IMR-90 (cell line): Measurements from ENCODE around the gene SGPL1. TPM values are rescaled to one million over a fixed set of nuclear protein-coding genes. Genes with fewer than 3 reads are reported as not detected.

ENCODE experiments used
- ATAC-seq: fragments of 200-7000 bp; cut with Tn5 transposase; 2 replicates; pipeline ENCODE4 v1.9.1; 2020; ENCODE audit warnings: low read depth, mild to moderate bottlenecking, moderate library complexity
- BruUV-seq: library from RNA; stranded (reverse); fragments of 400-500 nt; replicated peaks from 2 replicates; lab custom pipeline; 2021; lab: Mats Ljungman, UMichigan
- CTCF ChIA-PET: fragments of 300-600 bp; formaldehyde crosslinking; extraction: SDS; loops from one replicate; lab custom pipeline; 2021; ENCODE audit warnings: antibody characterized with exemption; lab: Yijun Ruan, JAX
- POLR2A ChIA-PET: fragments of 300-600 bp; sonication (Branson Sonifier 250); formaldehyde crosslinking; loops from one replicate; lab custom pipeline; 2022; ENCODE audit warnings: antibody characterized with exemption; ENCODE audit not compliant: unreplicated experiment; lab: Charles Lee
- DNase-seq: peaks from one replicate; pipeline ENCODE4 v3.0.0; 2013
- H2AFZ ChIP-seq: replicated peaks from 2 replicates; pipeline ENCODE3; 2013; ENCODE audit warnings: low read length, mild to moderate bottlenecking; ENCODE audit not compliant: poor library complexity
- H2AK5ac ChIP-seq: 2 replicates; pipeline ENCODE4 v1.6.1; 2013; ENCODE audit warnings: low read depth, low read length, inconsistent platforms
- H2AK9ac ChIP-seq: replicated peaks from 2 replicates; pipeline ENCODE3; 2013; ENCODE audit warnings: mild to moderate bottlenecking, low read depth, low read length, moderate library complexity; ENCODE audit not compliant: poor library complexity
- H2BK120ac ChIP-seq: 2 replicates; pipeline ENCODE4 v1.6.1; 2013; ENCODE audit warnings: low read depth, low read length, inconsistent platforms
- H2BK15ac ChIP-seq: 3 replicates; pipeline ENCODE4 v1.6.1; 2013; ENCODE audit warnings: low read depth, low read length, inconsistent platforms
- H2BK20ac ChIP-seq: 2 replicates; pipeline ENCODE4 v1.6.1; 2013; ENCODE audit warnings: low read depth, mild to moderate bottlenecking, inconsistent platforms, low read length, moderate library complexity
- H2BK5ac ChIP-seq: 2 replicates; pipeline ENCODE4 v1.6.1; 2013; ENCODE audit warnings: mild to moderate bottlenecking, low read depth, low read length, inconsistent platforms; ENCODE audit not compliant: poor library complexity, severe bottlenecking
- H3K14ac ChIP-seq: replicated peaks from 2 replicates; pipeline ENCODE4 v1.6.1; 2013; ENCODE audit warnings: low read depth, low read length, inconsistent platforms
- H3K18ac ChIP-seq: 2 replicates; pipeline ENCODE4 v1.6.1; 2013; ENCODE audit warnings: low read depth, low read length, control low read depth
- H3K23ac ChIP-seq: 2 replicates; pipeline ENCODE4 v1.6.1; 2013; ENCODE audit warnings: low read depth, low read length, inconsistent platforms
- H3K27ac ChIP-seq: 2 replicates; pipeline ENCODE4 v1.5.1; 2013; ENCODE audit warnings: mild to moderate bottlenecking, control low read depth, low read length; ENCODE audit not compliant: insufficient read depth
- H3K27me3 ChIP-seq: 2 replicates; pipeline ENCODE4 v1.6.1; 2013; ENCODE audit warnings: low read length; ENCODE audit not compliant: control insufficient read depth, insufficient read depth
- H3K36me3 ChIP-seq: 2 replicates; pipeline ENCODE4 v1.6.1; 2013; ENCODE audit warnings: low read length, mixed read lengths; ENCODE audit not compliant: control insufficient read depth, insufficient read depth
- H3K4ac ChIP-seq: 2 replicates; pipeline ENCODE4 v1.6.1; 2013; ENCODE audit warnings: low read depth, low read length, inconsistent platforms
- H3K4me1 ChIP-seq: 2 replicates; pipeline ENCODE4 v1.6.1; 2013; ENCODE audit warnings: low read length, mixed read lengths; ENCODE audit not compliant: control insufficient read depth, insufficient read depth
- H3K4me2 ChIP-seq: 2 replicates; pipeline ENCODE4 v1.6.1; 2013; ENCODE audit warnings: low read depth, mild to moderate bottlenecking, control low read depth, low read length, moderate library complexity
- H3K4me3 ChIP-seq: 2 replicates; pipeline ENCODE4 v1.5.1; 2013; ENCODE audit warnings: low read depth, mild to moderate bottlenecking, control low read depth, low read length, moderate library complexity; ENCODE audit not compliant: insufficient read depth
- H3K56ac ChIP-seq: 2 replicates; pipeline ENCODE4 v1.6.1; 2013; ENCODE audit warnings: low read length, inconsistent platforms; ENCODE audit not compliant: insufficient read depth; ENCODE audit errors: extremely low read depth
- H3K79me1 ChIP-seq, 2 experiments: 2 replicates each; pipeline ENCODE4 v1.6.1; 2013; ENCODE audit warnings: low read length in 2 of 2, inconsistent platforms in 1 of 2, low read depth in 1 of 2
- H3K9ac ChIP-seq: 2 replicates; pipeline ENCODE4 v1.6.1; 2013; ENCODE audit warnings: low read depth, low read length, control low read depth
- H3K9me1 ChIP-seq: 2 replicates; pipeline ENCODE4 v1.6.1; 2013; ENCODE audit warnings: low read length, inconsistent platforms; ENCODE audit not compliant: insufficient read depth
- H3K9me3 ChIP-seq: 2 replicates; pipeline ENCODE4 v1.6.1; 2013; ENCODE audit warnings: low read length; ENCODE audit not compliant: control insufficient read depth, insufficient read depth
- H4K20me1 ChIP-seq: 2 replicates; pipeline ENCODE4 v1.6.1; 2013; ENCODE audit warnings: low read length, inconsistent platforms; ENCODE audit not compliant: insufficient read depth
- H4K5ac ChIP-seq: 2 replicates; pipeline ENCODE4 v1.6.1; 2013; ENCODE audit warnings: mild to moderate bottlenecking, low read depth, low read length, control low read depth
- H4K8ac ChIP-seq, 2 experiments: 2 replicates each; pipeline ENCODE4 v1.6.1; 2013; ENCODE audit warnings: low read depth in 2 of 2, low read length in 2 of 2, control low read depth in 1 of 2, inconsistent platforms in 1 of 2
- H4K91ac ChIP-seq: 2 replicates; pipeline ENCODE4 v1.6.1; 2013; ENCODE audit warnings: low read depth, low read length, inconsistent platforms; ENCODE audit not compliant: insufficient read depth
- BHLHE40 ChIP-seq: fragments of 150-350 bp; IDR thresholded peaks from 2 replicates; pipeline ENCODE4 v1.6.1; 2016; ENCODE audit warnings: mild to moderate bottlenecking, low read depth, low read length
- CEBPB ChIP-seq: IDR thresholded peaks from 2 replicates; pipeline ENCODE4 v1.6.1; 2012; ENCODE audit warnings: low read depth, low read length, improper control_type of control experiment
- FOS ChIP-seq: fragments of 150-350 bp; IDR thresholded peaks from 2 replicates; pipeline ENCODE4 v1.6.1; 2016; ENCODE audit warnings: low read depth, low read length
- MXI1 ChIP-seq: IDR thresholded peaks from 2 replicates; pipeline ENCODE4 v1.6.1; 2012; ENCODE audit warnings: low read depth, mild to moderate bottlenecking, low read length, moderate library complexity, borderline replicate concordance
- NFE2L2 ChIP-seq: fragments of 150-350 bp; IDR thresholded peaks from 2 replicates; pipeline ENCODE4 v1.6.1; 2016; ENCODE audit warnings: low read depth, mild to moderate bottlenecking, low read length
- POLR2A ChIP-seq: IDR thresholded peaks from 2 replicates; pipeline ENCODE4 v1.6.1; 2012; ENCODE audit warnings: mild to moderate bottlenecking, low read depth, low read length
- RCOR1 ChIP-seq: IDR thresholded peaks from 2 replicates; pipeline ENCODE4 v1.6.1; 2012; ENCODE audit warnings: mild to moderate bottlenecking, low read length, improper control_type of control experiment; ENCODE audit not compliant: insufficient replicate concordance
- SMC3 ChIP-seq: fragments of 150-350 bp; IDR thresholded peaks from 2 replicates; pipeline ENCODE4 v1.6.1; 2016; ENCODE audit warnings: low read depth, mild to moderate bottlenecking, antibody characterized with exemption, low read length, moderate library complexity
- WGBS, 2 experiments: methylation state at CpG; one replicate each; pipeline versions ENCODE4 v1.1.5 to v1.1.7; 2013; ENCODE audit warnings: missing lambda C conversion rate in 2 of 2; ENCODE audit not compliant: insufficient read length in 1 of 2; ENCODE audit errors: extremely low coverage in 2 of 2; 5-methylcytosine and 5-hydroxymethylcytosine counted together
- dilution Hi-C: fragments of 300-500 bp; cut with HindIII; formaldehyde crosslinking; loops from one replicate; pipeline ENCODE4 v1.14.3; 2018; ENCODE audit warnings: low sequenced_read_pairs; ENCODE audit not compliant: unreplicated experiment
- in situ Hi-C: fragments of 300-500 bp; cut with MboI; formaldehyde crosslinking; loops from 3 replicates; pipeline ENCODE4 v1.14.3; 2019; ENCODE audit warnings: low sequenced_read_pairs, inconsistent platforms, mixed read lengths
- intact Hi-C: fragments of 100-400 bp; cut with micrococcal nuclease; formaldehyde crosslinking; loops from 2 replicates; pipeline ENCODE4 v1.10.0; 2022
- polyA plus RNA-seq, 3 experiments: library from polyadenylated mRNA; depleted of rRNA; stranded (reverse); fragments of >200 nt; gene quantifications; 2 replicates each; pipeline ENCODE4 v1.2.3, GENCODE V29; 2012; ENCODE audit warnings: low replicate concordance in 1 of 3
- total RNA-seq: library from RNA; depleted of rRNA; stranded (reverse); fragments of >200 nt; gene quantifications from 2 replicates; pipeline ENCODE4 v1.2.3, GENCODE V29; 2012
- TF ChIP-seq, protein P1 (sequence below): fragments of 150-350 bp; IDR thresholded peaks from 2 replicates; pipeline ENCODE4 v1.6.1; 2017; ENCODE audit warnings: mild to moderate bottlenecking, antibody characterized with exemption, low read length, low read depth
- TF ChIP-seq, protein P2 (sequence below): fragments of 150-350 bp; IDR thresholded peaks from 2 replicates; pipeline ENCODE4 v1.6.1; 2016; ENCODE audit warnings: low read depth, mild to moderate bottlenecking, low read length, moderate library complexity, borderline replicate concordance
- TF ChIP-seq, protein P3 (sequence below): conservative IDR thresholded peaks from 2 replicates; pipeline ENCODE4 v1.5.1; 2012; ENCODE audit warnings: mild to moderate bottlenecking, low read depth, low read length, improper control_type of control experiment

The SGPL1 gene
- total and polyA plus RNA-seq, 2 of the 4 experiments (the other 2 are of a cell fraction) = 12.2 to 26.7 TPM

DNA sequence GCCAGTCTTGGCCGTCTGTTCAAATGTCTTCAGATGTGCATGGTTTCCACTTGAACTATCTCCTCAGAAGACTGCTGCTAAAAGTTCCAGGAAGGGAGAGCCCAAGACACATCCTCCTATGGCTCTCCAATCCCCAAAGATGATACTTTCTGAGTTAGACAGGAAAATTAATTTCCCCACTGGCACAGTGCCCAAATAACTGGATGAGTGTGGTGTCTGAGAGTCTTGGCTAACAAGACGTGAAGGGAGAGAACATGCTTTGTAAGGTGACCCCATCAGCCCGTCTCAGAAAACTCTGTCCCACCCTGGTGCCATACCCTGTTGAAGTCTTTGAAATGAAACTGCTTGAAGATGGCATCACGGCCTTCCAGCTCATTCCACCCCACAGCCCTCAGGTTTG is 69.7 kb downstream of the SGPL1 start:
- no peak overlapping the region for H3K56ac ChIP-seq
- H3K9me3 ChIP-seq = no peaks in the 10 kb centered on the region
- peaks cover 2% of the 10 kb centered on the region; the same call in 1 of the 2 replicates for H3K4me1 ChIP-seq
- H4K91ac ChIP-seq = no peak overlapping the region
- no peaks in the 10 kb centered on the region for H4K20me1 ChIP-seq
- ChIA-PET CTCF (no interaction called here), POLR2A (no interaction called here)
- no peak overlapping the region for H3K4me3 ChIP-seq
- H3K27ac ChIP-seq = no peak overlapping the region
- no peak overlapping the region for H2BK20ac ChIP-seq
- H2BK120ac ChIP-seq = no peak overlapping the region
- no peak overlapping the region for H3K4me2 ChIP-seq
- dilution Hi-C loops = no loop called here
- H3K18ac ChIP-seq = no peak overlapping the region
- TF ChIP-seq, protein P1, sequence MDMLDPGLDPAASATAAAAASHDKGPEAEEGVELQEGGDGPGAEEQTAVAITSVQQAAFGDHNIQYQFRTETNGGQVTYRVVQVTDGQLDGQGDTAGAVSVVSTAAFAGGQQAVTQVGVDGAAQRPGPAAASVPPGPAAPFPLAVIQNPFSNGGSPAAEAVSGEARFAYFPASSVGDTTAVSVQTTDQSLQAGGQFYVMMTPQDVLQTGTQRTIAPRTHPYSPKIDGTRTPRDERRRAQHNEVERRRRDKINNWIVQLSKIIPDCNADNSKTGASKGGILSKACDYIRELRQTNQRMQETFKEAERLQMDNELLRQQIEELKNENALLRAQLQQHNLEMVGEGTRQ = no peak
- no peak for TF ChIP-seq RCOR1
- TF ChIP-seq MXI1 = no peak
- no peak for TF ChIP-seq SMC3
- no peak for TF ChIP-seq CEBPB
- TF ChIP-seq NFE2L2 = no peak
- TF ChIP-seq BHLHE40 = no peak
- TF ChIP-seq FOS = no peak
- TF ChIP-seq, protein P2, sequence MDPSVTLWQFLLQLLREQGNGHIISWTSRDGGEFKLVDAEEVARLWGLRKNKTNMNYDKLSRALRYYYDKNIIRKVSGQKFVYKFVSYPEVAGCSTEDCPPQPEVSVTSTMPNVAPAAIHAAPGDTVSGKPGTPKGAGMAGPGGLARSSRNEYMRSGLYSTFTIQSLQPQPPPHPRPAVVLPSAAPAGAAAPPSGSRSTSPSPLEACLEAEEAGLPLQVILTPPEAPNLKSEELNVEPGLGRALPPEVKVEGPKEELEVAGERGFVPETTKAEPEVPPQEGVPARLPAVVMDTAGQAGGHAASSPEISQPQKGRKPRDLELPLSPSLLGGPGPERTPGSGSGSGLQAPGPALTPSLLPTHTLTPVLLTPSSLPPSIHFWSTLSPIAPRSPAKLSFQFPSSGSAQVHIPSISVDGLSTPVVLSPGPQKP = no peak
- TF ChIP-seq, protein P3, sequence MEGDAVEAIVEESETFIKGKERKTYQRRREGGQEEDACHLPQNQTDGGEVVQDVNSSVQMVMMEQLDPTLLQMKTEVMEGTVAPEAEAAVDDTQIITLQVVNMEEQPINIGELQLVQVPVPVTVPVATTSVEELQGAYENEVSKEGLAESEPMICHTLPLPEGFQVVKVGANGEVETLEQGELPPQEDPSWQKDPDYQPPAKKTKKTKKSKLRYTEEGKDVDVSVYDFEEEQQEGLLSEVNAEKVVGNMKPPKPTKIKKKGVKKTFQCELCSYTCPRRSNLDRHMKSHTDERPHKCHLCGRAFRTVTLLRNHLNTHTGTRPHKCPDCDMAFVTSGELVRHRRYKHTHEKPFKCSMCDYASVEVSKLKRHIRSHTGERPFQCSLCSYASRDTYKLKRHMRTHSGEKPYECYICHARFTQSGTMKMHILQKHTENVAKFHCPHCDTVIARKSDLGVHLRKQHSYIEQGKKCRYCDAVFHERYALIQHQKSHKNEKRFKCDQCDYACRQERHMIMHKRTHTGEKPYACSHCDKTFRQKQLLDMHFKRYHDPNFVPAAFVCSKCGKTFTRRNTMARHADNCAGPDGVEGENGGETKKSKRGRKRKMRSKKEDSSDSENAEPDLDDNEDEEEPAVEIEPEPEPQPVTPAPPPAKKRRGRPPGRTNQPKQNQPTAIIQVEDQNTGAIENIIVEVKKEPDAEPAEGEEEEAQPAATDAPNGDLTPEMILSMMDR = no peak
- no peak for TF ChIP-seq POLR2A
- no peak for ATAC-seq
- H2AFZ ChIP-seq = no peak overlapping the region
- no peak overlapping the region for H2AK5ac ChIP-seq
- peaks cover 8% of the 10 kb centered on the region for H3K36me3 ChIP-seq
- no peak overlapping the region for H2BK15ac ChIP-seq
- intact Hi-C loops = no loop called here
- WGBS, 2 experiments = no CpG with 5 or more reads among the region's 4 CpGs
- H3K79me1 ChIP-seq = no peaks in the 10 kb centered on the region
- H2BK5ac ChIP-seq = no peak overlapping the region
- H4K5ac ChIP-seq = no peak overlapping the region
- in situ Hi-C loops = no loop called here
- no peak overlapping the region for H3K4ac ChIP-seq
- no peaks in the 10 kb centered on the region; the same call in 1 of the 2 replicates for H3K9me1 ChIP-seq
- no peak for DNase-seq
- BruUV-seq = no TSS peak
- H3K23ac ChIP-seq = no peak overlapping the region
- no peak overlapping the region for H4K8ac ChIP-seq
- H3K27me3 ChIP-seq = no peaks in the 10 kb centered on the region
- no peak overlapping the region for H3K14ac ChIP-seq
- no peak overlapping the region for H2AK9ac ChIP-seq
- no peak overlapping the region for H3K9ac ChIP-seq
